Kidney glomerular epithelial cell (primary cell): Measurements from ENCODE around the gene CYP2W1.
A peak's percentile ranks its signal among the peaks of the same experiment; 100 is the strongest.

Experiments
- DNase-seq: peaks from one replicate; lab custom pipeline; 2025; lab: John Stamatoyannopoulos, UW

The CYP2W1 gene

DNA sequence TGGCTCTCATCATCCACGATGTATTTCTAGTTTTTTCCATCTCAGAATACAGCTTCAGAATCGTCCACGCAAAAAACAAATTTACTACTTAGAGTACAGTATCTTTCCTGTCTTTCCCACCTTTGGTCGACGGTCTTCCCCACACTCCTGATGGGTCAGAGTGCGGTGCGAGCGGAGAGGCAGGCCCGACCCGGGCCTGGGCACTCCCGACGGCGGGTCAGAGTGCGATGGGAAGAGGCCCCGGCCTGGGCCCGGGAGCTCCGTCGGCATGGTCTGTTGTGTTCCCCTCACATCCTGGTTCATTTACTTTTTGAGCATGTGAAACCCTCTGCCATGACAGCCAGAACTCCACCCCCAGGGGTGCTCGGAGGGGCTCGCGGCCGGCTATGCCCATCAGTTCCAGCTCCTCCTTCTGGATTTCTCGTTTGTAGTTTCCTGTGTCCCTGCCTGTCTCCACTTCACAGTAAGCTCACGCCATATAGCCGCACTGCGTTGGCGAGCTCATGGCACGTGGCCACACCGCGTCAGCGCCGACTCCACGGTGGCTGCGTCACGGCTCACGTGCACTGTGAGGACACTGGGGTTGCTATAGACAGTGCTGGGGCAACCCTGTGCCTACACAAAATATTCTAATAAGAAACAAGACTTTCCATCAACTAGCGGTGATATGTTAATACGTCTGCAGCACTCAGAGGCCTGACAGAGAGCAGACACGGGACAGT lies 15.5 kb upstream of the CYP2W1 start:
- DNase-seq = no peak

DNA sequence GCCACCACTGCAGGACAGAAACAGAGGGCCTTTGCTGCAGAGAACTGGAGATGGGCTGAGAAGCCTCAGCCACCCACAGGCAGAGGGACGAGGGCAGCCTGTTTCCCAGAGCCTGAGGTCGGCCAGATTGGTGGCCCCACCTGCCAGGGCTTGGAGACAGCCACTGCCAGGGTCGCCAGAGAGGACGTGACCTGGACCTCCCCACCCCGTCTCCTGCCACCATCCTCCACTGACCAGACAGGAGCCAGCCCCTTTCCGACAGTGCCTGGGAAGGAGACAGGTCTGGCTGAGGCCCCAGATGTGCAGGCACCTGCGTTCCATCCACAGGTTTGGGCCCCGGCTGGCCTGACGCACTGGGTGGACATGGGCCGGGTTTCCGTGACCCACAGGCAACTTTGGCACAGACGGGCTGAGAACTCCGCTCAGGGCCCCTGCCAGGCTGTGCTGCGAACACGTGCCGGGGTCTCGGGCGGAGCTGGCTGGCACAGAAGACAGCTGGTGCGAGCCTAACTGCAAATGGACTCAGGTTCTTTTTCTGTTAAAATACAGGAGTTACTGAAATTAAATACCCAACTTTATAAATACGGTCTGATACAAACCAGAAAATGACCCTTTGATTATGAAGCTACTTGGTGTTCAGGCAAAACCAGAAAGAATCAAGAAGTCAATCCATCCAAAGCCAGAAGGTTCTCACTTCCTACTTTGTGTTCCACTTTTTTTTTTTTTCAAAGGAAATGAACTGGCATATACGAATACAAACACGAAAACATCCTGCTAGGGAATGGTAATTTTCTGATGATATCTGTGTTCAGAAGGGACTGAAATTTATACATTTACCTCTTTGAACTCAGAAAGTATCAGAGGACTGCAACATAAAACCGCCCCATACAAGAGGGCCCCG lies 14.5 kb upstream of the CYP2W1 start:
- DNase-seq = no peak

DNA sequence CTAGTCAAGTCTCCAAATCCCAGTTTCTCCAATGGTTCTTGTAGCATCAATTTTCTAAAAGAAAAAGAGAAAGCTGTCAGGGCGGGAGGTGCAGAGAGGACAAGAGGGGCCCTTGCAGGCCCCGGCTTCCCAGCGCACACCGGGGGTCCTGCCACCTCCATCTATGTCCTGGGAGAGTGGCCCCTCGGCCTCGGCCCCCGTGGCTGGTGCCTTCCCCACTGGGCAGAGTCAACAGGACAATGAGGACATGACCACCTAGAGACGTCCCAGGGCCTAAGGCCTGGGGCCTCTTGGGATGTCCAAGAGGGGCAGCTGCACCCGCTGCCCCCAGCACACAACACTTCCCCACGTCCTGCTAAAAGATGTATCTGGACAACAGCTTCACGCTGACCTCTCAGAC lies 13.6 kb upstream of the CYP2W1 start:
- no peak for DNase-seq

DNA sequence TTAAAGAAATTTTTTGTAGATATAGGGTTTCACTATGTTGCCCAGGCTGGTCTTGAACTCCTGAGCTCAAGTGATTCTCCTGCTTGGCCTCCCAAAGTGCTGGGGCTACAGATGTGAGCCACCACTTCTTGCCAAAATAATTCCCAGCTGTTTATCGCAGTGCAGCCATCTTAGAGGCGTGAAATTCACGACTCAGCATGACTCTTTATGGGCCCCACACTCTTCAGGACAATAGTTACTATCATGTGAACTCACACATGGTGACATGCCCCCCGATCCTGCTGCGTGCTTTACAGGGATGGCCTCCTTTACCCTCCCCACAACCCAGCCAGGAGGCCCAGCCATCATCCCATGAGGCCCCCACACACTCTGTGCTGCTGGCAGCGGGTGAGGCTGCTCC lies 12.2 kb upstream of the CYP2W1 start:
- DNase-seq = no peak

DNA sequence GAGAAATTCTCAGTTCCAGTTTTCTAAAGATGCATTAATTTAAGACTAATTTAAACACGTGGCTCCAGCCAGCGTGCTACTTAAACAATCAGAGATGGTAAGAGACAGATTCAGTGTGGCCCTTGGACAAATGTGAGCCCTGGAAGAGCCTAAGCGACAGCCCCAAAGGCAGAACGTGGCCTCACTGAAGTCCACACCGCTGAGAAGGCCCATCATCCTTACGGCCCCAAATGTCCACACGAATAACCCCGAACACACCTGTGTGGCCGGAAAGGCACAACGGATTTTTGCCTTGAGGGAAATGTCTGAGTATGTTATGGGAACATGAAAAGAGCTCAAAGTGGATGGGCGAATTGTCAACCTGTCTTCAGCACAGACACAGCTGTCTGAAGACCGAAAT lies 10.9 kb upstream of the CYP2W1 start:
- DNase-seq = no peak

DNA sequence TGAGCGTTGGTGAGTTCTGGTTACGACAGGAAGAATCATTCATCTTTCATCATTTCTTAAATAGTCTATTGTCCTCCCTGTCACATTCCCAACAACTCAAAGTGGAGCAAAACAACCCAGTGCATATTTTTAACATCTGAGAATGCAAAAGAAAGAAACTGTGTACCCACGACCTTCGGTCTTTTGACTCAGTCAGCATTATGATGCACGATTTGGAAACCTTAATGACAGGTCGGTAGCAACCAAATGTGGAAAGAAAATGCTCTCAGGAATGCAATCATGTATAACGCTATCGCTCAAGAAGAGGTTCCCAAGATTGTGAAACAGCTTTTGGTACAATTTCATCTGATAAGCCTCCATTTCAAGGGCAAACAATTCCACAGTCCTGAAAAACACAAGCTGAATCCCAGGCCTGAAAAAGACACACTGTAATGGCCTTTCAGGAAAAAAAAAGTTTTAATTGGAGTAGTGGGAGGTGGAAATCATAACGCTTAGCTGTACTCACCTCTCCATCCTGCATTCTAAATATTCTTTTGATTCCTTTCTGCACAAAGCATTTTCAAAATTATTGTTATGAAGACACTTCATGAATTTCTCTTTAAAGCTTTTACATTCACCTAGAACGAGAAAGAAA lies 10.2 kb upstream of the CYP2W1 start:
- DNase-seq = no peak

DNA sequence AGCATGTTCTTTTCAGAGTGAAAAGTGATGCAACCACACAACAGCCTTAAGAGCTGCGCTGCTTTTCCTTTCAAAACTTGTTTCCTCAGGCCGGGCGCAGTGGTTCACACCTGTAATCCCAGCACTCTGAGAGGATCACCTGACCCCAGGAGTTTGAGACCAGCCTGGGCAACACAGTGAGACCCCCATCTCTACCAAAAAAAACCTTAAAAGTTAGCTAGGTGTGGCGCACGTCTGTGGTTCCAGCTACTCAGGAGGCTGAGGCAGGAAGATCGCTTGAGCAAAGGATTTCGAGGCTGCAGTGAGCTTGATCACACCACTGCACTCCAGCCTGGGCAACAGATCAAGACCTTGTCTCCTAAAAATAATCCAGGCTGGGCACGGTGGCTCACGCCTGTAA lies 9.7 kb upstream of the CYP2W1 start:
- no peak for DNase-seq

DNA sequence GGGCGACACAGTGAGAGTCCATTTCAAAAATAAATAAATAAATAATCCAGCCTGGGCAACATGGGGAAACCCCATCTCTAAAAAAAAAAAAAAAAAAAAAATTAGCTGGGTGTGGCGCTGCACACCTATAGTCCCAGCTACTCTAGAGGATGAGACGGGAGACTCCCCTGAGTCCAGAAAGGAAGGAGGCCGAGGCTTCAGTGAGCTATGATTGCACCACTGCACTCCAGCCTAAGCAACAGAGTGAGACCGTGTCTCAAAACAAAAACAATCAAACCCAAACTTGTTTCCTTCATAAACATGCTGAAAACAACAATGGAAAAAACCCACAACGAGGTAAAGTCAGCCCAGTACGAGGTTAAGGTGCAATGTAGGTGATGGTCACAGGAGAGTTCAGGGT lies 8.8 kb upstream of the CYP2W1 start:
- DNase-seq = peak; percentile 10

DNA sequence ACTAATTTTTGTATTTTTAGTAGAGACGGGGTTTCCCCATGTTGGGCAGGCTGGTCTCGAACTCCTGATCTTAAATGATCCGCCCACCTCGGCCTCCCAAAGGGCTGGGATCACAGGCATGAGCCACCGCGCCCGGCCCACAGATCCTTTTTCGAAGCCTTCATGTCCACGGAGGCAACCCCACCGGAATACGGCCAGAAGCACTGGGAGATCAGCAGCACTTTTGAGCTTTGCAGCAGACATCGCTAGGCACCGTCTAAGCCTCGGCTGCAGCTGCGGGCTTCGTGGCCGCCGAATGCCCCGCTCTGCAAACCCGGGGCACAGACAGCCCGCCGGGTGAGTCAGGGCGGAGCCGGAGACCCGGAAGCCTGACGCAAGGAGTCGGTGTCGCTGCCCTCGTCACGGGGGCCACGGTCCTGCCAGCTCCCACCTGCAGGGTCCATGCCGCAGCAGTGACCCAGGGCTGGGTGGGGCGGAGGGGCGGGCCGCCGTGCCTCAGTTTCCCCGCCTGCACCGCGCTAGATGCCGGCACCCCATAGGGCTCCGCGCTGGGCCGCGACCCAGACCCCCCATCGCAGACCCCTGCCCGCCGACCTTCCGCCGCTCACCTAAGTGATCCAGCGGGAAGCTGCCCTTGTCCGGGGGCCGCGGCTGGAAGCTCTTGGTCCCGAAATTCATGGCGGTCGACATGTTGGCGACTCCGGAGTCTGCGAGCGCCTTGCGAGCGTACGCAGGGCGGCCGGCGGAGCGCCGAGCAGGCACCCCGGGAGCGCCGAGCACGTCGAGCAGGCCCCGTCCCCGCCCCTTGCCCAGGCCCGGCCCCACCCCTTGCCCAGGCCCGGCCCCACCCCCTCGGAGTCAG lies 7.9 kb upstream of the CYP2W1 start, which contains the start of gene COX19:
COX19 (minus strand) TSS at position 730 of the 862 bp plus-strand sequence; CDS start at position 690, 40 bp downstream.
- DNase-seq = peak; percentile 62

DNA sequence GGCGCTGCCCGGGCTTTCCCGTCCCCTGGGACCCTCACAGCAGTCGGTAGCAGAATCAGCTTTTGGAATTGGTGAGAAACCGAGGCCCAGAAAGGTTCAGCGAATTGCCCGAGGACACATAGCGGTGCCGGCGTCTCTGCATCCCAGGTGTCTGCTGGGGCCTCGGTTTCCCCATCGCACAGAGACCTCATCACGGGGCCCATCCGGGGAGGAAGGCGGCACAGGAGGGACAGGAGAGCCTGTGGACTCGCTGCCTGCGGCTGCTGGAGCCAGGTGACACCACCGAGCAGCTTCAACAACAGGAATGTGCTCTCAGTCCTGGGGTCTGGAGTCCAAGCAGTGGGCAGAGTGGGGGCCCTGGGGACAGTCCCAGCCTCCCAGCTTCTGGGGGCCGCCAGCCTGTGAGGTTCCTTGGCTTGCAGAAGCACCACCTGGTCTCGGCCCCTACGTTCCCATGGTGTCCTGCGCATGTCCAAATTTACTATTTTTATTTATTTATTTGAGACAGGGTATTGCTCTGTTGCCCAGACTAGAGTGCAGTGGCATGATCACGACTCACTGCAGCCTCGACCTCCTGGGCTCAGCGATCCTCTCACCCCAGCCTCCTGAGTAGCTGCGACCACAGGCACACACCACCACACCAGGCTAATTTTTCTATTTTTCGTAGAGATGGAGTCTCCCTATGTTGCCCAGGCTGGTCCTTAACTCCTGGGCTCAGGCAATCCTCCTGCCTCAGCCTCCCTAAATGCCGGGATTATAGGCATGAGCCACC lies 7.1 kb upstream of the CYP2W1 start:
- DNase-seq = no peak

DNA sequence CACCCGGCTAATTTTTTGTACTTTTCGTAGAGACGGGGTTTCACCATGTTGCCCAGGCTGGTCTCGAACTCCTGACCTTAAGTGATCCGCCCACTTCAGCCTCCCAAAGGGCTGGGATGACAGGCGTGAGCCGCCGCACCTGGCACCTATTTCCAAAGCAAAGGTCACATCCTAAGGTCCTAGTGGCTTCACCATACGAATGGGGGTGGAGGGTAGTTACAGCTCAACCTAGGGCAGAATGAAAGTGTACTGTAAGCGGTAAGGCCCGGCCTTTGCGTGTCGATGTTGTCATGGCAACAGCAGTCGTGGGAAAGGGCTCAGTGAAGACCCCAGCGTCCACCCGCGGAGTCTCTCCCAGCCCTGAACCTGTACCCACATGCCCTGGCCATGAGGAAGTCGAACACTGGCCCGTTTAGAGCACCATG lies 6.1 kb upstream of the CYP2W1 start:
- DNase-seq = no peak

DNA sequence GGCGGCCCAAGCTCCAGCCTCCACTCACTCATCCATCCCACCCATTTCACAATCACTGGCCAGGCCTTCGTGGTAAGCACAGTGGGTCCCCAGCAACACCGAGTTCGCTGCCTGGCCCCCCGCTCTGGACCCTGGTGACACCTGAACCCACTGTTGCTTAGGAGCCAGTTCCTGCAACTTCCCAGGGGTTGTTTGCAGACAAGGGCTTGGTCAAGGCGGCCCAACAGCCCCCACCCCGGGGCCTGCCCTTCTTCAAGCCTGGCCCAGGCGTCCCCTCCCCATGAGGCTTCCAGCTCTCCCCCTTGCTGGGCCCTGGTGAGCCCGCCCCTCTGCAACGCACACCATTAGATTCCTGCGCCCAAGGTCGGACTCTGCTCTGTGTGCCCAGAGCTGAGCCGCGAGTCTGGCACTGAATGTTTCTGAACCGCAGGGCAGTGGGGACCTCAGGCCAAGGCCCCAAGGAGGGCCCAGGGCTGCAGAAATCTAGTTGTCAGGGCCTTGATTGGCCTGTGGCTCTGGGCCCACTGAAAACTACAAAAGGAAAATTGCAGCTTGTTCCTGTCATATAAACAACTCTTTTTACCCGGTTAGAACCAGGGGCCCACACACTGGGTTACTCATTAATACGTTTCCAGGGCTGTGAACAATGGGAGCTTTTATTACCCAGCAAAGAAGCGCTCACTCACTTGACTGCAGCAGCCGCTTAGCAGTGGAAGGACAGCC lies 5.5 kb upstream of the CYP2W1 start:
- peak; percentile 81 for DNase-seq

DNA sequence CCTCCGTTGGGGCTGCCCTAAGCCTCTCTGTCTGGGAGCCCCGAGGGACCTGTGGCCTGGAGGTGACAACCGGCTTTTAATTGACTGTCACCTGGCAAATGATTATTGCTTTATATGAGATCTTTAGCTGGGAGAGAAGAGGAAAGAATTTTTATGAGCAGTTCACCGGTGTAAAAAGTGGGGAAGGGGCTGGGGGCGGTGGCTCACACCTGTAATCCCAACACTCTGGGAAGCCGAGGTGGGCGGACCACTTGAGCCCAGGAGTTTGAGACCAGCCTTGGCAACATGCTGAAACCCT lies 5.0 kb upstream of the CYP2W1 start:
- no peak for DNase-seq

DNA sequence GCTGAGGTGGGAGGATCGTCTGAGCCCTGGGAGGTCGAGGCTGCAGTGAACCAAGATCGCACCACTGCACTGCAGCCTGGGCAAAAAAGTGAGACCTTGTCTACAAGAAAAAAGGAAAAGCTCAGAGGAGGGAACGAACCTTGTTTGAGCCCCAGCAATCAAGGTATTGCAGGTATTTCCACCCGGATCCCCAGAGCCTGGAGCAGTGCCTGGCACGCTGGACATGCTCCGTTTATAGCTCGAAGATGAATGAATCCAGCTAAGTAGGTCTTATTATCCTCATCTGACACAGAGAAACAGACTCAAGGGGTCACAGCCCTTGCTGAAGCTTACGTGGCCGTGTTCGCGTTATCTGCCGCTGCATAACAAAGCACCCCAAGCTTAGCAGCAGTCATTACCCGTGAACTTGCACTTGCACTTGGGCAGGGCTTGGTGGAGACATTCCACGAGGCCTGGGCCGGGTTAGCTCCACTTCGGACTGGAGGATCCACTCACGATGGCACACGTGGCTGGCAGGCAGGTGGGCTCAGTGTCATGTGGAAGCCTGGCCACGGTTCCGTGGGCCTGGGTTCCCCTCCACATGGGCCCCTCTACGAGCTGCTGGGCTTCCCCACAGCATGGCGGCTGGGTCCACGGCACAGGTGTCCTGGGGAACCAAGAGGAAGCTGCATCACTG lies 4.4 kb upstream of the CYP2W1 start:
- DNase-seq = no peak

DNA sequence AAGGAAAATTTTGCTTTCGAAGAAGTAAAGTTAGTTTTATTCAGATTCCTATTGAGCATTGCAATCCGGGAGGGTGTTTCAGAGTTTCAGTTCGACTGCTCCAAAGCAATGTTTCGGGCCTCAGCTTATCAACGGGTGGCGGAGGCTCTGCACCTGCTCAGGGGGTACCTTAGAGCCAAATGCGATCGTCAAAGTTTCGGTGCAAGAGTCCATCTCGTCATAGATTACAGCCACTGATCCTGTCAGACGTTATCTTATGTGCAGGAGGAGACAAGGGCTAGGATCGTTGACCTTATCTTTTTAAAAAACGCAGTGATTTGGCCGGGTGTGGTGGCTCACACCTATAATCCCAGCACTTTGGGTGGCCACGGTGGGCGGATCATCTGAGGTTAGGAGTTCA lies 3.8 kb upstream of the CYP2W1 start:
- DNase-seq = no peak

DNA sequence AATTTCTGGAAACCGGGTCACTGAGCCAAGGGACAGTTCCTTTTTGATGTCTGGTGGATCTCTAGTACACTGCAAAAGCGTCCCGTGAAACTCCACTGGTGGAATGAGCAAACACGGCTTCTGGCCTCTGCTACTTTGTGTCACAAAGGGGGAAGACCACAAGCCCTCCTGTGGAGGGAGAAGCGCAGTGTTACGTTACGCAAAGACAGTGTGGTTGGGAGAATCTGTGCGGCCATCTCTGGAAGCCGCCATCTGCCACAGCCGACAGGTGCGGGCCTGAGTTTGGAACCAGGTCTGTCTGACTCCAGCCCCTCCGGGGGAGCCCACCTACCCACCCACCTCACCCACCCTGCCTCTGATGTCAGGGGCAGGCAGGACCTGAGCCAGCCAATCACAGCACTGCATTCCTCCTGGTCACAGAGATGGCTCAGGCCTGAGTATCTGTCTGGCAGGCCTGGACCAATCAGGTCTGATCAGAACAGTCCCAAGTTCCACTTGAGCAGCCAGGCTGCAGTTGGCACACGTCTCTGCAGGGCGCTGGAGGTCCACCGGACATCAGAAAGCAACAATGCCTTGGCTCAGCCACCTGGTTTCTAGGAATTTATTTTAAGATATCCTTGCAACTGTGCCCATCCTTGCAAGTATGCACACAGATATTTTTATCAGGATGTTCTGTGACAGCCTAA lies 3.0 kb upstream of the CYP2W1 start:
- DNase-seq = peak; percentile 72

DNA sequence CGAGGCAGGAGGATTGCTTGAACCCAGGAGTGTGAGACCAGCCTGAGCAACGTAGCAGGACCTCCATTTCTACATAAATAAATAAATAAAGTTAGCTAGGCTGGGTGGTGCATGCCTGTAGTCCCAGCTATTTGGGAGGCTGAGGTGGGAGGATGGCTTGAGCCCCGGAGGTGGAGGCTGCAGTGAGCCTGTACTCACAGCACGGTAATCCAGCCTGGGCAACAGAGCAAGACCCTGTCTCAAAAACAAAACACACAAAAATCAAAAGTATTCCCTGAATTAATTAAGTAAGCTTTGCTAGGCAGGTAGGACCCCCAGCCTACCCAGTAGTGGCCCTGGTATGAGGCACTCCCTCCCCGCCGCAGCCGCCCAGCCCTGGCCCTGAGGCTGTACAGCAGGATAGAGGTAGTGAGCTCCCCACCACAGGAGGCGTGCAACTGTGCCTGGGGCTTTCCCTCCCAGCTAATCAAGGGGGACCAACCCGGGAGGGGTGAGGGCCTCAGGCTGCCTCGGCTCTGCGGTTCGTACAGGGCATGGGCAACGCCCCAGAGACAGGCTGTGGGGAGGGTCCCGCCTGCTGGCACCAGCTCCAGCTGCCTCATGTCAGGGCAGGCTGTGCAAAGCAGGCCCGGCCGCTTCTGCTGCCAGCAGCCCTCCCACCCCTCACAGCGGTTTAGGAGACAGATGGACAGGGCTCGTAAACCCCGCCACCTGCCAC lies 1.0 kb upstream of the CYP2W1 start:
- no peak for DNase-seq

DNA sequence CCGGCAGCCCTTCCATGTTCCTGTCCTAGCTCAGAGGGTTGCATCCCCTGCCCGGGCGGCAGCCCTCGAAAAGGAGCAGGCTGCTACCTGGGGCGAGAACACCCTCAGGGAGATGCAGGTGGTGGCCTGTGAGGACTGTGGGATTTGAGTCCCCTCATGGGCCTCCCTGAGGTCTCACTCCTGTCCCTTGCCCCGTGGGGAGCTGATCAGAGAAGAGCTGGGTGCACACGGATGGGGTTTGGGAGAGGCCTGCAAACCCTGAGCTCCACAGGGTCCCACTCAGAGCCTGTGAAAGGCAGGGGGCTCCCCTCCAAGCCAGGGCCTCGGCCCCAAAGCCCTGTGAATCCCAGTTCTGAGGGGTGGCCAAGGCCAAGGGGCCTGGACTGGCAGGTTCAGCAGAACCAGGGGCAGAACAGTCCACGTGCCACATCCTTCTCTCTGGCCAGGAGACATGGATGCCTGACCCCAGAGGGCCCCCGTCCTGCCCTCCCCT lies 424 bp upstream of the CYP2W1 start:
- no peak for DNase-seq
